NCI-H345 treated with DMSO at 0.1 percent for 48 hours (cell line): Measurements from ENCODE around the gene GDAP2.
"Not testable (repeated sequence)": the region's sequence is repeated elsewhere in the genome, so short reads cannot be mapped to it uniquely, and the experiment has no call there.

Source experiments
- DNase-seq: peaks from one replicate; lab custom pipeline; 2025; ENCODE audit not compliant: unreplicated experiment; lab: John Stamatoyannopoulos, UW

The GDAP2 gene, protein sequence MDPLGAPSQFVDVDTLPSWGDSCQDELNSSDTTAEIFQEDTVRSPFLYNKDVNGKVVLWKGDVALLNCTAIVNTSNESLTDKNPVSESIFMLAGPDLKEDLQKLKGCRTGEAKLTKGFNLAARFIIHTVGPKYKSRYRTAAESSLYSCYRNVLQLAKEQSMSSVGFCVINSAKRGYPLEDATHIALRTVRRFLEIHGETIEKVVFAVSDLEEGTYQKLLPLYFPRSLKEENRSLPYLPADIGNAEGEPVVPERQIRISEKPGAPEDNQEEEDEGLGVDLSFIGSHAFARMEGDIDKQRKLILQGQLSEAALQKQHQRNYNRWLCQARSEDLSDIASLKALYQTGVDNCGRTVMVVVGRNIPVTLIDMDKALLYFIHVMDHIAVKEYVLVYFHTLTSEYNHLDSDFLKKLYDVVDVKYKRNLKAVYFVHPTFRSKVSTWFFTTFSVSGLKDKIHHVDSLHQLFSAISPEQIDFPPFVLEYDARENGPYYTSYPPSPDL

DNA sequence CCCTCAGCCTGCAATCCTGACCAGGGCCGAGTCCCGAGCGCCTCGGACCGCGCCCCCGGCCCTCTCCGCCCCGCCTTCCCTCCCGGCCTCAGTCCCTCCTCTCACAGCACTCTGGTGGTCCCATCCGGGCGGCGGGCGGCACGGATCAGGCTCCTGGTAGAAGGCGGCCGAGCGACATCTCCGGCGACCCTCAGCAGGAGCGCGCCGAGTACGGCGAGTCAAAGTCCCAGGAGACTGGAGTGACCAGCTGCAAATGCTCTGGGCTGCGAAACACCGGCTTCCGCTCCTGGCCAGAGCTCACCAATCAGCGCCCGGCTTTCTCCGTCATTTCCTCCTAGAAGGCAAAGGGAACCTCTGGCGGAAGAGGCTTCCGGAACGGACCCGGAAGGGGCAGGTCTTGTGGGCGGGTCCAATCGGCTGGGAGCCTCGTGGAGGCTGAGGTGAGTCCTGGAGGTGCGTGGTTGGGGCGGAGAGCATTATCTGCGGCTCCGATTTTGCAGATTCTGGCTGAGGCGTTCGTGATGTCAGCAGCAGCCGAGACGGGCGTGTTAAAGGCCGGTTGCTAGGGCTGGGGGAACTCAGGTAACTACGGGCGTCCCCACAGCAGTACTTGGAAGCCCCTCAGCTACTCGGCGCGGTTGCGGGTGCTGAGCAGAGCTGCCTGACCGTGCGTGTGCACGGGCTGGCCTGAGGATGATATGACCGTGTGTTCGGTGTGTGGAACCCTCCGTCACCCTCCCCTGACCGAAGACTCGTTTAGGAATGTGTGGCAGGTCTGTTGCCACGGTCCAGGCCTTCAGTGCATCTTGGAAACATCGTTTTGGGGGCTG is at the start of gene GDAP2, which contains the start of gene WDR3:
Gene GDAP2, minus strand, starts transcription at position 279 of the 830 bp plus-strand sequence. CDS start 9,264 bp downstream, outside the sequence.
Gene WDR3, plus strand, starts transcription at position 397 of the 830 bp plus-strand sequence. CDS start 3,581 bp downstream, outside the sequence.
- peak; percentile 98 for DNase-seq

DNA sequence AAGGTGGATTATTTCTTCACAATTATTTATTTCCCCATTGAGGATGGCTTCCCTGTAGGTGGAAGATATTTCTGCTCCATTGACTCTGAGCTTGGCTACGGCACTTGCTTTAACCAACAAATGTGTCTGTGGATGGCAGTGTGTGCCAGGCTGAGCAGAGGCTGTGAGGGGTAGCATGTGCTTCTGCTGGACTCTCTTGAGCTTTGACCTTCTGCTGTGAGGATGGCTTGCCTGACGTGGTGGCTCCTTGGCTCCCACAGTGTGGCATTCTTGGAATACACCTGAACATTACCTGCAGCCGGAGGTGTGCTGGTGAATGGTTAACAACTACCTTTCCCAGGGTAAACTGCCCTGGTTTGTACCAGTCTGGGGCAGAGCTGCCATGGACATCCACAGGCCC is 47.0 kb upstream of the GDAP2 start:
- DNase-seq: no peak

DNA sequence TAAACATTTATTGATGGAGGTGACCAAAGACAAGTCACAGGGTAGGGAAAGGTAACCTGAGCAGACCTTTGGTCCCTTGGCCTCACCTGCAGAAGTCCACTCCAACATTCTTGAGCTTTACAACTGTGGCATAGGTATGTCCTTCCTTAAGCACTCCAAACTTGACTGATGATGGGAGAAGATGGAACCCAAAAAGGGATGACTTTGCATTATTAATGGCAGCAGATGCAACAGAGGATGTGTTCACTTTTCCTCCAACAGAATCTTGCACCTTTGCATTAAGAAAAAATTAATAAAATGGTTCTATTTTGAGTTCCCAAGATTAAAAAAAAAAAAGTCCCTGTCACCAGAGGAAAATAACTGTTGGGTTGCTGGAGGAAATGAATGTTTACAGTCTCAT is 42.4 kb upstream of the GDAP2 start:
- no peak for DNase-seq

DNA sequence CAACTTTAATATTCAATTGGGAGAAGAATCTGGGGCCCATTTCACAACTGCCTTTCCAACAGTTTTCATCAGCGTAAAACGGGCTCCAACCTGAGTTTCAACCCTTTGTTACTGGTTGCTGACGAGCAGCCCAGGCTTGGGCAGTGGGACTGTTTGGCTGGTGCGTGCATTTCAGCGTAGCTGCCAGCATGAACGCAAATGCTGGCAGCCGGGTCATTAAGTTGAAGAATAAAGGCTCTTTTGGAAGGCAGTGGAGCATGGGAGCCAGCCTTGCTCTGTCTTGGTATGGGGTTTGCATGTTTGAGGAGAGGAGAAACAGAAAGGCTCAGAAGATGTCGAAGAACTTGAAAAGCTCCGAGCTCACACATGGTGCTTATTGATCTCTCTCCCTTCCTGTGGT is 40.8 kb upstream of the GDAP2 start:
- DNase-seq: peak; percentile 15

DNA sequence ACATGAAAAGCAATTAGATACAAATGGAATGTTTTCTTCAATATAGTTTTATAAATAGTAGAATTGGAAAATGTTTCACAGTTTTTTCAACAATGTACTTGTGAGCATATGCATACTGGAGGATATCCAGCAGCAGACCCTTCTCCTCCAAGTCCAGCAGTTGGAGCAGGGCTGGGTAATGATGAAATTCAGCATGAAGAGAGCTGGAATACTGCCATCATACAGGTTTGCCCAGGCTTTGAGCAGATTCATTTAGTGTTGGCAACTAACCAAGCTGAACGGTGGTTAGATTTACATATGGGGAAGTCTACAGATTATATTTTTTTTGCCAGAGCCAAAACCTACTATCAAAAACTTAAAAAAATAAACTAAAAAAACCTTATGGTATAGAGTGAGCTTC is 38.5 kb upstream of the GDAP2 start:
- peak; percentile 46 for DNase-seq

DNA sequence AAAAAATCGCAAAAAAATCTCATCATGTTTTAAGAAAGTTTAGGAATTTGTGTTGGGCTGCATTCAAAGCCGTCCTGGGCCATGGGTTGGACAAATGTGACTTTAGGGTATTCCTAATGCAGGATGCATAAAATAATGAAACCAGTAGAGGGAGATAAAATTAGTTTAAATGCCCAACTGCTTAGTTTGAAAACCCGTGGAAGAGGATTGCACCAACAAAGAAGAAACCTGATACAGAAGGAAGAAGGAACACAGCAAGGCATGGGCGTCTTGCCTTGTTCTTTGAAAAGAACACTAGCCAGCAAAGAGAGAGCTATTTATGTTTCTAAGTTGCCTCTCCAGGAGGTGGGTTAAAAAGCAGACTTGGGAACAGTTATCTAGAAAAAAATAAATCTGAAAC is 38.1 kb upstream of the GDAP2 start:
- DNase-seq: no peak

DNA sequence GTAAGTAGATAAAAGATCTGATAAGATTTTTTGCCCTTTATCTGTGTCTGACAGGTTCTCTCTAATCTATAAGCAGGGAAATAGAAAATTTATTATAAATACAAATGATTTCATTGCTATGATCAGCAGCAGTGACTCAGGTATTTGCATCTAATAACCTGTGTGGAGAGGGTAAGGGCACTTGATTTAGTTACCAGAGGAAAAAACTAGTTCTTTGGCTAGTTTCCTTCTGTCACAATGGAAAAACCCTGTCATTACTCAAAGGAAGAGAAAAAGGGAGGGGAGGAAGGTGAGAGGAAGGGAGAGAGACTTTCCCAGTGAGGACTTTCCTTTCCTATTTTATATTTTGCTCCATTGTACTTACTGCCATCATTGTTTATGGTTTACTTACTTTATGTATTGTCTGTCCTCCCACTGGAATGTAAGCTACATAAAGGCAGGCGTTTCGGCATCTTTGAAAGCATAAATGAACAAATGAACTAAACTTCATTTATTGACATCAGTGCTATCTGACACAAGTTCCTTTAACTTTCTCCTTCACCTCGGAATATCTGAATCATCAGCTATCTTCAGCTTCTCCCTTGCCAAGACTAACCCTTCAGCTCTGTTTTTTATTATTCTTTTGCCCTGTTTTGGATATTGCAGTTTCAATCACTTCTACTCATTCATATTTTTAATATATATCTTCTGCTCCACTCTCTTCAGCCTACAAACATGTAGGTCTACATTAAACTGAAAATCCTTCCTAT is 35.0 kb upstream of the GDAP2 start:
- no peak for DNase-seq

DNA sequence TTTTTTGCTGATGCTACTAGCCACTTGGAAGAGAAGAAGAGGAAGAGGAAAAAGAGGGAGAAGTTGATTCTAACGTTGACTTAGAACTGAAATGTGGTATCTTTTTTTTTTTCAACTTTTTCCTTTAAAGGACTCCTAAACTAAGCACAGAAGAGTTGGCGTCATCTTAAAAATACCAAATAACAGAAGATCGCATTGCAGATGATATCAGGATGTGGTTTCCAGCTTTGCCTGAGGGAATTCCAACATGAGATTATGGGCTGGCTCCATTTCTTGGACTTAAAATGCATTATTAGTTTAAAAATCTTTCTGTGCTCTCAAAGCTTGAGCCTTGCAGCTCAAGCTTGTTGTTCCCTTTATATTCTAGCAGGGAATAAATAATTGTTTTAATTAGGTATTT is 29.9 kb upstream of the GDAP2 start:
- no peak for DNase-seq

DNA sequence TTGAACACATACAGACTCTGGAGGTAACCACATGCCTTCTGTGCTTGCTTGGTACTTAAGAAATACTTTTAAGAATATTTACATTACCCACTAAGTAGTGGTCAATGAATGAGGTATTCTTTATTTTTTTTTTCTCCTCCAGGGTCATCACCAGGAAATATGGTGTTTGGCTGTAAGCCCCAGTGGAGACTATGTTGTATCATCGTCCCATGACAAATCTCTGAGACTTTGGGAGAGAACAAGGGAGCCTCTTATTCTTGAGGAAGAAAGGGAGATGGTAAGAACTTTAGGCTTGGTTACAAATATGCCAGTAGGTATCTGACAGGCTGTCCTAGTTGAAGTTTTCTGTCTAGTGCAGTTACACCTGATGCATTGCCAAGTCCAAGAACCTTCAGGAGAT is 23.0 kb upstream of the GDAP2 start:
- DNase-seq: no peak

DNA sequence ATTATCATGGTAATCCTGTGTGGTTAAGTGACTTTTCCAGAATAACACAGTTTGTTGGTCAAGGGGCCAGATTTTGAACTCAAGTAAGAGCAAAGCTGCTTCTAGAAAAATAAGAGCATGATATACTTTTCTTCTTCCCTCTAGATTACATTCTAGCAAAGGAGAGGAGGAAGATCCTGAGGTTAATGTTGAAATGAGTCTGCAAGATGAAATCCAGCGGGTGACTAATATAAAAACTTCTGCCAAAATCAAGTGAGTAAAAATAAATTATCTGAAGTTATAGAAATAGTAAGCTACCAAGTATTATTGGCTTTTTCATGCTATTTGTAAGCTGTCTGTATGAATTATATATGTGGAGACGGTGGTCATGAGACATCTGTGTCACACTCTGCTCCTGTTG is 12.9 kb upstream of the GDAP2 start:
- no peak for DNase-seq

DNA sequence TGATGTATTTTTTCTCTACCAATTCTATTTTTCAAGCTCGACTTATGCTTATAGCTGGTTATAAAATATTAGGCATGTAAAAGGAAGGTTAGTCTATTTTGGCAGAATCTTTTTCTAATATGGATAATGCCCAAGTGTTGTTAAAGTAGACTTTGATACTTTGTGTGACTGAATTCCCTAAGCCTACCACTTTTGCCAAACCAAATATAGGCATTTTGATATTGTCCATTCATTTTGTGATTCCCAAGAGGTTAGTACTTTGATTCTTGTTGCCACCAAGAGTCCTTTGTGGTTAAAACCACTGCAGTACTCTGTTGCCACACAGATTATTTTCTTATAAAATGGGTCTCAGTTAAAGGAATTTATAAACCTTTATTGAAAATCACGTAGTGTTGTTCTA is 4.3 kb upstream of the GDAP2 start:
- no peak for DNase-seq

DNA sequence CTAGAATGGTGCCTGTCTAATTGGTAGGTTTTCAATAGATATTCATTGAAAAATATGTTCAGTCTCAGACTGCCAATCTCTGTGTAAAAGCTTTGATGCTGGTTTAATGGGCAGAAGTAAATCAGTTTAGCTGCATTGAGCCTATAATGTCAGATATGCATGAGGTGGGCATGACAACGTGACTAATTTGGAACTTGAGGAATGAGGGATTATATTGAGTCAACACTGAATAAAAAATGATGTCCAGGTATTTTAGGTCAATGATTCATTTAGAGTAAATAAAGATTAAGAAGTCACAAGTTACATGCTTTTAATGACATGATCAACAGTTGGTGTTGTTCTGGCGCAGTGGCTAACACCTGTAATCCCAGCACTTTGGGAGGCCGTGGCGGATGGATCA is 3.2 kb upstream of the GDAP2 start:
- no peak for DNase-seq

DNA sequence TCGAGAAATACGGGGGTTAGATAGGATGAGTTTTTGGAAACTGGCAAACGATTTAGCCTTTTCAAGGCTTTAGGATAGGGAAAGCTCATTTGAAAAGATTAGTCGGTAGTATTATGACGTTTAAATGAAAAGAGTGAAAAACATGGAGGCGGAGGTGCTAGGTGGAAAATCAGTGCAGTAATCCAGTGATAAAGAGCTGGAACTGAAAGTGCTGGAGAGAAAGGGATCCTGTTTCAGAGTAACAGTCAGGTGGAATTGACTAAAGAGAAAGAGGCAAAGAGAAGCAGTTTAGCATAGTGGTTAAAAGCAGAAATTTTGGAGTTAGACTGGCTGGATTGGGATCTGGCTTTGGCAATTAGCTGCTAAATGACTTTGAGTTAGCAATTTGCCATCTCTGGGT is 1.1 kb upstream of the GDAP2 start:
- no peak for DNase-seq

DNA sequence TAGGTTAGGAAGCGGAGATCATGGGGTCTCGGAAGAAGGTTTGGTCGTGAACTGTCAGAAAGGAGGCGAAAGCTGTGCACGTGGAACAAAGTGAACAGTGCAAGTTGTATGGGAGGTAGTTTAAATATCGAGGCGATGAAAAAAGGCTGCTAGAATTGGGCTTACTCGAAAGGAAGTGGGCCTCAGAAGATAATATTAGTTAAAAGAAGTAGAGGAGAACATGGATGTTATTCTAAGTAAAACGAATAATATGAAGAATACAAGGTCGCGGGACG is 689 bp upstream of the GDAP2 start:
- no peak for DNase-seq

DNA sequence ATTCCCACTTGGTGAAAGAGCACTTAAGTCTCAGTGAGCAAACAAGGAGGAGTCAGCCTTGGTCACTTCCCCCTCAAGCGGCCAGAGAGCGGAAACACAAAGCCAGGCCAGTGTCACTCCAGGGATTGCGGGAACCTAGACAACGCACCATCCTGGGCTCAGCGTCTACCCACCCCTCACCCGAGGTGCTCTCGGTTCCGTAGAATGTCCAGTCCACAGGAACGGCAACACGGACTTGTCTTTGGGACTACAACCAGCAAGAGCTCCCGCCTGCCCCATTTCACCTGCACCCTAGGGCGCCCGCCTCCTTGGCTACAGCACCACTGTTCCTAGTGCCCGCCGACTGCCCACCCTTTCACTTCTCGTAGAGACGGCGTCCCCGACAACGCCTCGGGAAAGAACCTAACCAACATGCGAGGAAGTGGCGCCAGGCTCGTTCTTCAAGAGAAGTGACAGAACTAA is 509 bp downstream of the GDAP2 start:
- peak; percentile 42 for DNase-seq

DNA sequence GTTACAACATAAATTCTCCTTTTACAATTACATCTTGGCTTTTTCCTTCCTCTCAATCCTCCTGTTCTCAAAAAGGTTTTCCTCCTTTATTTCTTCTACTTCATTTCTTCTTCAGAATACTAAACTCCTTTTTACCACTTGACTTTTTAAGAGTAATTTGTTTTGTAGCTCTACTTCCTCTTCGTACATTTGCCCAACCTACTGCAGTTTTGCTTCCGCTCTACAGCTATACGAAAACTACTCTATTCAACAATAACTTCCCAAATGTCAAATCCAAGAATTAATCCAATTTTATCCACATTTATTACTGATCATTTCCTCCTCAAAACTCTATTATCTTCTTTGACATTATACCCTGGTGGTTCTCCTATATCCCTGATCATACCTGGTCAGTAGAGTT is 3.4 kb downstream of the GDAP2 start:
- no peak for DNase-seq

DNA sequence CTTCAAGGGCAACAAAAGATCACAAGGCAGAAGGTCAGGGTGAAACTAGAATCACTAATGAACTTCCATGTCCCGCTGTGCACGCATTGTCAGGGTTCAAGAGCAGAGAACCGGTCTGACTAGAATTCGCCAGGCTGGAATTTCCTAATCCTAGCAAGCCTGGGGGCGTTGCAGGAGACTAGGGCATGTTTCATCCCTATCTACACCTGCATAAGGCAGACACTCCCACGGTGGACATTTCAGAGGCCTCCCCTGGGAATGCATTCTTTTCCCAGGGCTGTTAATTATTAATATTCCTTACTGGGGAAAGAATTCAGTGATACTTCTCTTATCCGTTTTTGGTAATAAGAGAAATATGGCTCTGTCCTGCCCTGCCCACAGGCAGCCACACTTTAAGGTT is 6.7 kb downstream of the GDAP2 start:
- not testable (repeated sequence) for DNase-seq

DNA sequence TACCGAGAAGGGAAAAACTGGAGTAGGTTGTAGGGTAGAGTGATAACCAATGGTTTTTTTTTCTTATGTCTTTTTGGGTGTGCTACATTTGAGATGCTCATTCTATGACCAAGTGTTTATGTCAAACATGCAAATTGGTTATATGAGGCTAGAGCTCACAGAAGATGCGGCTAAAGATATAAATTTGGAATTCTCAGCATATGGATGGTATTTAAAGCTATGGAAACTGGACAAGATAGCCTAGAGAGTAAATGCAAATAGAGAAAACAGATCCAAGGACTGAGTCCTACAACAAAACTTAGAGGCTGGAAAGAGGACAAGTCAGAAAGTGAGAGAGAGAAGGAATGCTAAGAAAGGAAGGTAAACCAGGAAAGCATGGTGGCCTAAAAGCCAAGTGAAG is 7.4 kb downstream of the GDAP2 start:
- DNase-seq: no peak

DNA sequence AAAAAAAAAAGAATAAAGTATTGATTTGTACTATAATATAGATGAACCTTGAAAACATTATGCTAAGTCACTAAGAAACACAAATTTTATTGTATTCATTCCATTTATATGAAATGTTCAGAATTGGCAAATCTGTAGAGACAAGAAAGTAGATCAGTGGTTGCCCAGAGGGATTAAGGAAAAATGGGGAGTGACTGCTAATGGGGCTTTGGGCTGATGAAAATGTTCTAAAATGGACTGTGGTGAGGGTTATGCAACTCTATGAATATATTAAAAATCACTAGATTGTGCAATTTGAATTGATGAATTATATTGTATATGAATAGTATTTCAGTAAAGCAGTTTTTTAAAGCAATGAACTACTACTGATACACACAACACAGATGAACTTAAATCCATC is 10.0 kb downstream of the GDAP2 start:
- no peak for DNase-seq

DNA sequence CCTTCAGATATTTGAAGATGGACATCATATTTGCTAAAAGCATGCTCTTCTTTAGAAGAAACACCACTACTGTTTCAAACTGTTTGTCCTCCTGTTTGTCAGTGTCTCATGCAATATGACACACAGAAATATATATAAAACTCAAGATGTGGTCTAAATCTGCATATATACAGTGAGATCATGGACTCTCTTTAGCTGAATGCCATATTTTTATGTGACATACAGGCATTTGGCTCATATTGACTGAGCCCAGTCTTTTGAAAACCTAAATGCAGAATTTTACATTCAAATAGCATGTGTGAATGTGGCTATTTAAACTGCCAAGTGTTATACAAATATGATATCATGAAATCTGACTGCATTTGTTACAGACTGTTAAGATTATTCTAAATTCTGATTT is 18.4 kb downstream of the GDAP2 start:
- no peak for DNase-seq

DNA sequence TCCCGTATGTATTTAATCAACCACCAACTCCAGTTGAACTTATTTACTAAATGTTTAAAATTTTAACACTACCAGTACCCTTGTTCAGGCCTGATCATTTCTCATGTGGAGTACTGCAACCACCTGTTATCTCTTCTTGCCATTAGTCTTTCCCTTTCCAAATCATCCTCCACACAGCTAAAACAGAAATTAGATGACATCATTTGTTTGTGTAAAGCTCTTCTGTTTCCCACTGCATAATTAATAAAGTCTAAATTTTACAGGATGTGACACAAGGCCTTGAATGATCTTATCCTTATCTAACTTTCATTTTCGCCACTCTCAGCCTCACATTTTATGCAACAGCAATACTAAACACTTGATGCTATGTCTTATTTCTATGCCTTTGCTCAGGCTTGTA is 24.4 kb downstream of the GDAP2 start:
- no peak for DNase-seq
